ENCODE data around the gene JMJD6.

DNA sequence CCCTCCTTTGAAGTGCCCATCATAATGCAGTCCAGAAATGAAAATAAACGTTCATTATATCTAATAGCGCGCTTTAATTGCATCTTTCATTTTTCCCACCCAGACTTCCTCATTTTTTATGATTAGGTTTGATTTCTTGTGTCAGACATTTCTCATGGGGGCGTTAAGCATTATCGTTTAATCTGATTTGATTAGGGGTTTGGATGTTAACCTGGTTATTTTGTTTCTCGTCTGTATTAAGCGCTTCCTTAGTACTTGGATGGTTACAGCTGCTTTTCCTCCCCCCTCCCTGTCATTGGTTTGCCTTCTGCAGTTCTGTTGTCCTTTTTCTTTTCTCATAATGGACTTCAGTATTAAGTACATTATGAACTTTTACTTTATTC, 12.1 kb upstream of the JMJD6 start:
- TF ChIP-seq, protein P1, sequence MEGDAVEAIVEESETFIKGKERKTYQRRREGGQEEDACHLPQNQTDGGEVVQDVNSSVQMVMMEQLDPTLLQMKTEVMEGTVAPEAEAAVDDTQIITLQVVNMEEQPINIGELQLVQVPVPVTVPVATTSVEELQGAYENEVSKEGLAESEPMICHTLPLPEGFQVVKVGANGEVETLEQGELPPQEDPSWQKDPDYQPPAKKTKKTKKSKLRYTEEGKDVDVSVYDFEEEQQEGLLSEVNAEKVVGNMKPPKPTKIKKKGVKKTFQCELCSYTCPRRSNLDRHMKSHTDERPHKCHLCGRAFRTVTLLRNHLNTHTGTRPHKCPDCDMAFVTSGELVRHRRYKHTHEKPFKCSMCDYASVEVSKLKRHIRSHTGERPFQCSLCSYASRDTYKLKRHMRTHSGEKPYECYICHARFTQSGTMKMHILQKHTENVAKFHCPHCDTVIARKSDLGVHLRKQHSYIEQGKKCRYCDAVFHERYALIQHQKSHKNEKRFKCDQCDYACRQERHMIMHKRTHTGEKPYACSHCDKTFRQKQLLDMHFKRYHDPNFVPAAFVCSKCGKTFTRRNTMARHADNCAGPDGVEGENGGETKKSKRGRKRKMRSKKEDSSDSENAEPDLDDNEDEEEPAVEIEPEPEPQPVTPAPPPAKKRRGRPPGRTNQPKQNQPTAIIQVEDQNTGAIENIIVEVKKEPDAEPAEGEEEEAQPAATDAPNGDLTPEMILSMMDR (IDR thresholded peaks at IDR 0.05), result no peak
- no peak for TF ChIP-seq POLR2A (IDR thresholded peaks at IDR 0.05)

All from adrenal gland (tissue), 5 donors.